Measurements from ENCODE around the gene XRCC1. TPM values are rescaled to one million over a fixed set of nuclear protein-coding genes. Genes with fewer than 3 reads are reported as not detected.

XRCC1 gene, protein sequence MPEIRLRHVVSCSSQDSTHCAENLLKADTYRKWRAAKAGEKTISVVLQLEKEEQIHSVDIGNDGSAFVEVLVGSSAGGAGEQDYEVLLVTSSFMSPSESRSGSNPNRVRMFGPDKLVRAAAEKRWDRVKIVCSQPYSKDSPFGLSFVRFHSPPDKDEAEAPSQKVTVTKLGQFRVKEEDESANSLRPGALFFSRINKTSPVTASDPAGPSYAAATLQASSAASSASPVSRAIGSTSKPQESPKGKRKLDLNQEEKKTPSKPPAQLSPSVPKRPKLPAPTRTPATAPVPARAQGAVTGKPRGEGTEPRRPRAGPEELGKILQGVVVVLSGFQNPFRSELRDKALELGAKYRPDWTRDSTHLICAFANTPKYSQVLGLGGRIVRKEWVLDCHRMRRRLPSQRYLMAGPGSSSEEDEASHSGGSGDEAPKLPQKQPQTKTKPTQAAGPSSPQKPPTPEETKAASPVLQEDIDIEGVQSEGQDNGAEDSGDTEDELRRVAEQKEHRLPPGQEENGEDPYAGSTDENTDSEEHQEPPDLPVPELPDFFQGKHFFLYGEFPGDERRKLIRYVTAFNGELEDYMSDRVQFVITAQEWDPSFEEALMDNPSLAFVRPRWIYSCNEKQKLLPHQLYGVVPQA
- total RNA-seq: 10 to 100 TPM; 21.0 to 24.2 (median 23.1) TPM

GRCh38 chr19:43575156-43575950 is at the start of gene XRCC1, which contains the start of gene PINLYP:
XRCC1 (minus strand) TSS chr19:43575527; CDS start chr19:43575458, 69 bp downstream.
PINLYP (plus strand) TSS chr19:43575801; CDS start chr19:43577192, 1,391 bp downstream.
- H3K4me1 Mint-ChIP-seq (ENCODE audit: low read depth): peaks cover 40% of the 10 kb centered on the region
- H3K36me3 Mint-ChIP-seq (ENCODE audit: insufficient read depth): peaks cover 7% of the 10 kb centered on the region
- H3K4me3 Mint-ChIP-seq: peak within 1 kb of the TSS; percentile 95
- ATAC-seq (peak; percentile 99), DNase-seq (peak; percentile 92)
- no peaks in the 10 kb centered on the region for H3K9me3 Mint-ChIP-seq
- H3K27me3 Mint-ChIP-seq (ENCODE audit: low read depth): no peaks in the 10 kb centered on the region

DNA sequence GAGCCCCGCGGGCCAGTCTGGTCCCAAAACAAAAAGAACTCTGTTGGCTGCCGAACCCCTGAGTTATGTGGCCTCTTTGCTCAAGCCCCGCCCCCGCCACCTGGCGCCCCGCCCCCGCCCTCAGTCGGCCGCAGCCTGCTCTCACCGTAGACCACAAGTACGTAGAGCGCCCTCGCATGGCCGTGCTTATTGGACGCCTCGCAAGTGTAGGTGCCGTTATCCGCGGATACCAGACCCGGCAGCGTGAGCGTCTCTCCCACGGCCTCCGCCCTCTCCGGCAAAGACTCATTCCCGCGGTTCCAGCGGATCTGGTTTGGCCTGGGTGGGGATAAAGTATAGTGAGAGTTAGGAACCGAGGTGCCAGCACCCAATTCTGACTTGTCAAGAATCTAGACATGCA is 49.6 kb upstream of the XRCC1 start:
- no peaks in the 10 kb centered on the region for H3K36me3 Mint-ChIP-seq (ENCODE audit: insufficient read depth)
- H3K4me1 Mint-ChIP-seq (ENCODE audit: low read depth): peaks cover 24% of the 10 kb centered on the region
- H3K4me3 Mint-ChIP-seq: no peak overlapping the region
- ATAC-seq (peak; percentile 80 to 86), DNase-seq (peak; percentile 83)
- no peaks in the 10 kb centered on the region for H3K27me3 Mint-ChIP-seq (ENCODE audit: low read depth)
- H3K9me3 Mint-ChIP-seq: no peaks in the 10 kb centered on the region

DNA sequence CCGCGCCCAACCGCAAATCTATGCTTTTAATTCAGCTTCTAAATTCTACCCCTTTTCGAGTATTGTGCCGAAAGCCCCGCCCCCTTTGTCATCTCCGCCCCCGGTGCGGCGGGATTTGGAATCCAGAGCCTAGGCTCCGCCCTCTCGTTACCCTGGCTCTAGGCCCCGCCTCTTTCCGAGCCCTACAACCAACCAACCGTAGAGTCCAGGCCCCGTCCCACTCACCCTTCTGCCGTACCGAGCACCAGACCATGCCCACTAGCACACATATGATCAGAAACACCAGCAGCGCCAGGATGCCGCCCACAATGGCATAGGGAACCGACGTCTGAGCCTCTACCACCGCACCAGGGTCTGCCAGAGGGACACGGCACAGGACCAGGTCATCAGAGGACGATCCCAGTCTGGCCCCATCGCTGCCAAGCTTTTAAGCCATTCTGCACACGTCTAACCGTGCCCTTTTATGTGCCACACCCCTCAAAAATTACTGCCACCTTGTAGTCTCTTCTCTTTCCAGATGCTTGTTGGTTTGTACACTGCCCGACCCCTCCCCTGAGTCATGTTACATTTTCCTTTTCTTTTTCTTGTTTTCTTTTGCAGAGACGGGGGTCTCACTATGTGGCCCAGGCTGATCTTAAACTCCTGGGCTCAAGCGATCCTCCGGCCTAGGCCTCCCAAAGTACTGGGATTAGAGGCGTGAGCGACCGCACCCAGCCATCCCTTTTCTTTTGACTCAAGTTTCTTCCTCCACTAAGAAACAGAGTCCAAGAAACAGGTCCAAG is 48.8 kb upstream of the XRCC1 start:
- Mint-ChIP-seq H3K27me3 (ENCODE audit: low read depth) (no peaks in the 10 kb centered on the region), H3K4me1 (ENCODE audit: low read depth) (peaks cover 25% of the 10 kb centered on the region), H3K9me3 (no peaks in the 10 kb centered on the region), H3K36me3 (ENCODE audit: insufficient read depth) (no peaks in the 10 kb centered on the region), H3K4me3 (no peak overlapping the region)
- no peak for ATAC-seq
- DNase-seq: no peak

DNA sequence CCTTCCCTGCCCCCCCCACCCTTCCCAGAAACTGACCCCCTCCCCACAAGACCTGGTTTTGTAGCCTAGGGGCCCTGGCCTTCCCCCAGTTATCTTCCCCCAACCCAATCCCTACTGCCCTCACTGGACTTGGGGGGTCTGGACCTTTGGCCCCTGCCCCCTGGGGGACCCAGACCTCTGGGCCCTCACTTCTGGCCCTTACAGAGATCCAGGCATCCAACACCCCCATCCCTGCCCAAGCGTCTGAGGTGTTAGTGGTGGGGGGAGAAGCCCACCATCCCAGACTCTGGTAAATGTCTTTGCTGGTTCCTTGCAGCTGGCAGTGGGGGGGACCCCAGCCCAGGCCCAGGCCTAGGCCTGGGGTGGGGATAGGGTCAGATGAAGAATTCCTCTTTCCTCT is 47.6 kb upstream of the XRCC1 start:
- Mint-ChIP-seq H3K9me3 (no peaks in the 10 kb centered on the region), H3K4me3 (no peak overlapping the region), H3K27me3 (ENCODE audit: low read depth) (no peaks in the 10 kb centered on the region), H3K4me1 (ENCODE audit: low read depth) (peaks cover 28% of the 10 kb centered on the region), H3K36me3 (ENCODE audit: insufficient read depth) (no peaks in the 10 kb centered on the region)
- no peak for ATAC-seq
- no peak for DNase-seq

GRCh38 chr19:43622070-43622469 is 46.7 kb upstream of the XRCC1 start:
- DNase-seq (no peak), ATAC-seq (no peak)
- H3K9me3 Mint-ChIP-seq: no peaks in the 10 kb centered on the region
- peaks cover 28% of the 10 kb centered on the region for H3K4me1 Mint-ChIP-seq (ENCODE audit: low read depth)
- H3K36me3 Mint-ChIP-seq (ENCODE audit: insufficient read depth): no peaks in the 10 kb centered on the region
- no peak overlapping the region for H3K4me3 Mint-ChIP-seq
- H3K27me3 Mint-ChIP-seq (ENCODE audit: low read depth): no peaks in the 10 kb centered on the region

DNA sequence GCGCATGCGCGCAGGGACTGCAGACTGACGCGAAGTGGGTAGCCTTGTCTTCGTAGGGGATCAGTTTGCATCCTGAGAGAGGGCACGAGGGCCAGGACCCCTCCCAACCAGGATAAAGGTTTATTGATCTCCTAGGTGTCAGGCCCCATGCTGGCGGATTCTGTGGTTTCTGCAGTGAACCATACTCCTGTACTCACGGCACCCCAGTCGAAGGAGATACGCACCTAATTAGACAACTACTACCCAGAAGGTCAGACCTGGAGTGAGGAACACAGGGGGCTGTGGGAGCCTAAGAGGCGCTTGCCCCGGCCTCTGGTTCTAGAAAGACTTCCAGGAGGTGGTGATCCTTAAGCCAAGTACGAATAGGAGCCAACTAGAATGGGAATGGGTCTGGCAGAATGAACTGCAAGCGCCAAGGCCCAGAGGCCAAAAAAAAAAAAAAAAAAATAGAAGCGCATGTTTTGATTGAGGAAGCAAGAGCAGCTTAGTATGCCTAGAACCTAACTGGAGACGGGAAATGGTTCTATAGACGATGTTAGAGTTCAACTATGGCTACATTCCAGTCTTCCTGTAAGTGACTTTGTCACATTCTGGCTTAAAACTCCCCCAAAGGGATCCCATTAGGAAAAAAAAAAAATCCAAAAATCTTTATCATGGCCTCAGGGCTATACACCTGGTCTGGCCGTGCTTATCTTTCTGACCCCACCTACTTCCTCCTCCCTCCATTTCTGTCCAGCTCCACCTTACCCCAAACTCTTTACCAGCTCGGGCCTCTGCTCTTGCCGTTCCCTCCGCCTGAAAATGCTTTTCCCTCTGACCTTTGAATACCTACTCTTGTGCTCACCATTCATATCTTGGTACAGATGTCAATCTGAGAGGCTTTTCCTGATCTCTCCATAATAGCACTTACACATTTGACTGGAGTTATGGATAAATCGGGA is 45.0 kb upstream of the XRCC1 start:
- Mint-ChIP-seq H3K4me3 (peak overlapping the region; percentile 97), H3K36me3 (ENCODE audit: insufficient read depth) (no peaks in the 10 kb centered on the region), H3K4me1 (ENCODE audit: low read depth) (peaks cover 28% of the 10 kb centered on the region), H3K27me3 (ENCODE audit: low read depth) (no peaks in the 10 kb centered on the region), H3K9me3 (no peaks in the 10 kb centered on the region)
- ATAC-seq (peak in 1 of 2 donors; percentile 3), DNase-seq (peak; percentile 84)

- peaks cover 21% of the 10 kb centered on the region for H3K4me1 Mint-ChIP-seq (ENCODE audit: low read depth)
- peak within 1 kb of the TSS; percentile 97 for H3K4me3 Mint-ChIP-seq
- no peaks in the 10 kb centered on the region for H3K27me3 Mint-ChIP-seq (ENCODE audit: low read depth)
- peak; percentile 79 for DNase-seq
- no peaks in the 10 kb centered on the region for H3K36me3 Mint-ChIP-seq (ENCODE audit: insufficient read depth)
- ATAC-seq: peak; percentile 92
- no peaks in the 10 kb centered on the region for H3K9me3 Mint-ChIP-seq
These were observed 44.1 kb upstream of the XRCC1 start, which contains the start of gene ZNF428 for GRCh38 chr19:43619262-43620060. ZNF428 (minus strand) TSS chr19:43619629; CDS start chr19:43614304, 5,325 bp downstream.

- peak; percentile 51 for ATAC-seq
- H3K9me3 Mint-ChIP-seq: no peaks in the 10 kb centered on the region
- no peaks in the 10 kb centered on the region for H3K36me3 Mint-ChIP-seq (ENCODE audit: insufficient read depth)
- H3K4me3 Mint-ChIP-seq: peak overlapping the region; percentile 97
- peak; percentile 17 for DNase-seq
- H3K4me1 Mint-ChIP-seq (ENCODE audit: low read depth): peaks cover 18% of the 10 kb centered on the region
- no peaks in the 10 kb centered on the region for H3K27me3 Mint-ChIP-seq (ENCODE audit: low read depth)
These were observed 43.6 kb upstream of the XRCC1 start for GRCh38 chr19:43618921-43619261.

GRCh38 chr19:43616954-43617353 is 41.6 kb upstream of the XRCC1 start:
- DNase-seq (no peak), ATAC-seq (no peak)
- Mint-ChIP-seq H3K4me1 (ENCODE audit: low read depth) (peaks cover 19% of the 10 kb centered on the region), H3K36me3 (ENCODE audit: insufficient read depth) (peaks cover 7% of the 10 kb centered on the region), H3K27me3 (ENCODE audit: low read depth) (no peaks in the 10 kb centered on the region), H3K4me3 (no peak overlapping the region), H3K9me3 (no peaks in the 10 kb centered on the region)

DNA sequence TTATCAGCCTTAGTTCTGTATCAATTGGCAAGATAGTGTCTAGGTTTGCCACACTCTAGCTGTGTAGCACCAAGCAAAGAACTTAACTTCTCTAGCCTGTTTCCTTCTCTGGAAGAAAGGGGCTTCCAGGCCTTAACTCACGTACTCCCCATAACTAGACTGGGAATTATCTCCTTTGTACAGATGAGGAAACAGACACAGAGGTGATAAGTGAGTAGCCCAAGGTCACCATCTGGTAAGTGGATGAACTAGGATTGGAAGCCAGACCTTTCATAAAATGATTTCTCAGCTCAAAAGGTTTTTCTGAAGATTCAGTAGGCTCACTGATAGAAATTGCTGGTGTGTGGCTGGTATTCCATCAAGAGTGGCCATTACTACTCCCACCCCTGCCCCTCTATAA is 41.0 kb upstream of the XRCC1 start:
- DNase-seq (no peak), ATAC-seq (no peak)
- Mint-ChIP-seq H3K27me3 (ENCODE audit: low read depth) (no peaks in the 10 kb centered on the region), H3K9me3 (no peaks in the 10 kb centered on the region), H3K4me1 (ENCODE audit: low read depth) (peaks cover 18% of the 10 kb centered on the region), H3K4me3 (no peak overlapping the region), H3K36me3 (ENCODE audit: insufficient read depth) (peaks cover 10% of the 10 kb centered on the region)

GRCh38 chr19:43612374-43612773 is 37.0 kb upstream of the XRCC1 start:
- no peak overlapping the region for H3K4me3 Mint-ChIP-seq
- H3K36me3 Mint-ChIP-seq (ENCODE audit: insufficient read depth): peaks cover 17% of the 10 kb centered on the region

DNA sequence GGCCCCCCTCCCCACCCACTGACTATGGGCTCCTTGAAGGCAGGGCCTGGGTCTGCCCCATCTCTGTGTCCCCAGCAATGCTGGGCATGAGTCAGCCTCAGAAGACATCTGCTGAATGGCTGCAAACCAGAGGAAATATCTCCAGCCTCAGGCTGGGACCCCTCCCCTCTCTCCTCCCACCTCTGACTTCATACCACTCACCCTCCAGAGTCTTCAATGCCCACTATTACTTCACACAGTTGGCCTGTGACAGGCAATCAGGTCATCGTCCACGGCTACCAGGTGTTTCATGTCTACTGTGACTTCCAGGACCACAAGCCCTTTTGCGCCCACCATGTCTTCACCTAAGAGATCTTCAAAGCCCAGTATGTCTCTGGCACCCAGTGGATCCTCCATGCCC is 36.5 kb upstream of the XRCC1 start, which contains the start of gene SRRM5:
Gene SRRM5 (plus strand): TSS at position 301 of the 400 bp plus-strand sequence. CDS start 34 bp downstream, at position 335.
- peaks cover 17% of the 10 kb centered on the region for H3K36me3 Mint-ChIP-seq (ENCODE audit: insufficient read depth)
- peaks cover 9% of the 10 kb centered on the region for H3K4me1 Mint-ChIP-seq (ENCODE audit: low read depth)

More at GRCh38 chr19:43612374-43612773, 37.0 kb upstream of the XRCC1 start:
- H3K4me1 Mint-ChIP-seq (ENCODE audit: low read depth): peaks cover 9% of the 10 kb centered on the region
- no peak for DNase-seq
- H3K27me3 Mint-ChIP-seq (ENCODE audit: low read depth): no peaks in the 10 kb centered on the region
- no peak for ATAC-seq
- no peaks in the 10 kb centered on the region for H3K9me3 Mint-ChIP-seq

More for the DNA sequence above, 36.5 kb upstream of the XRCC1 start, which contains the start of gene SRRM5:
- H3K9me3 Mint-ChIP-seq: no peaks in the 10 kb centered on the region
- ATAC-seq: no peak
- H3K27me3 Mint-ChIP-seq (ENCODE audit: low read depth): no peaks in the 10 kb centered on the region
- no peak within 1 kb of the TSS for H3K4me3 Mint-ChIP-seq
- no peak for DNase-seq
